HG03103 (cell line): Measurements from ENCODE around the gene BACH1.
A peak's percentile ranks its signal among the peaks of the same experiment; 100 is the strongest.

ENCODE experiments used
- ATAC-seq: cut with Tn5 transposase; IDR thresholded peaks from one replicate; pipeline ENCODE4 v1.9.1; 2021; ENCODE audit warnings: low read depth; ENCODE audit not compliant: unreplicated experiment

BACH1 gene

DNA sequence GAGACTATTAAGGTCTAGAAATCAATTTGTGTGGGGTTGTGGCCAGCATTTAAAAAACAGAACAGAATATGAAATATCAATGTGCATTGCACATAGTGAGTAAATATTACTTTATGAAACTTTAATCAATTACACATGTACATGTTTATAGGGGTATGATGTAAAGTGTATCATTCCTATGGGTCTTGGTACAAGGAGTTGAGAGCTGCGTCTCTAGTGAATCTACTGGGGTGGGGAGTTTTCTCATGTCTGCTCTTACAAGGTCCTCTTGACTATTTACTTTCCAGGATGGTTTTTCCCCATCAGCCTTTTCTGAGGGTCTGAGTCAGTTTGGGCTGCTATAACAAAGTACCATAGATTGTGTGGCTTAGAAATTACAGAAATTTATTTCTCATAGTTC is 75.8 kb downstream of the BACH1 start:
- no peak for ATAC-seq

GRCh38 chr21:29376556-29376955 is 77.8 kb downstream of the BACH1 start:
- peak; percentile 77 for ATAC-seq

GRCh38 chr21:29377266-29377665 is 78.5 kb downstream of the BACH1 start:
- no peak for ATAC-seq

DNA sequence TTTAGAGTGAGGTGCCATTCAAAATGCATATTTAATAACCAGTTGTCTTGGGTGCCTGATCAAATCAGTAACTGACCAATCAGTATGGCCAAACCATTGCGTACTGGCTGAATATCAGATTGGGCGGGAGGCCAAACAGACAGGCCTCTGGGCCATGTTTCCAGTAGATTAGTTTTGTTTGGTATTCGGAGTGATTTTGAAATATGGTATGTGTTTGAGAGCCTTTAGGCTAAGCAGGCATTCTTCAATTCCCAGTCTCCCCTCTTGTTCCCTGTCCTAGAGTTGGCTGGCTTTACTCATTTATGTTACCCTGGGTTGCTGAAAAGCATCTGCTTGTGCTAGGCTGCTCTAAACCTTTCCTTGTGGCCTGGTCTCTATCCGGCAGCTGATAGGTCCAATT is 80.1 kb downstream of the BACH1 start:
- no peak for ATAC-seq

DNA sequence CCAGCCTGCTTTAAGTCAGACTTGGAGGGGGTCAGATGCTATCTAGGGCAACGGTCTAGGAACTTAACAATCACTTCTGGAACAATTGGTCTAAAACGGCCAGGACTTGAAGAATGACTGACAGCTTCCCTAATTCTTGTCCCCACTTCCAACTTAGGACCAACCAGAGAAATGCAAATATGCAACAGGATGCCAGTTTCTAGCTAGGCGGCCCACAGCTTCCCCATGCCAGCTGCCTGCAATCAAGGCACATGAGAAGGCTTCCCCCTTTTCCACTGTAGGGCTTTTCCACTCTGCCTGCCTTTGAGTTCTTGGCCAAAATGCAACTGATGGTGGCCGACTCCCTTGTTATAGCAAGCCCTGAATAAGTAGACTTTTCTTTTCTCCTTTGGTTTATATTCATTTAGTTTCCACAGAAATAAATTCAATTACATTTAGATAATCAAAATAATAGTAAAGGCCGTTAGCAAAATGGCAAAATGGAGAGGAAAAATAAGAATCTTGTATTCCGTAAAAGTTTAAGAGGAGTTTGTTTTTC is 80.9 kb downstream of the BACH1 start:
- no peak for ATAC-seq

DNA sequence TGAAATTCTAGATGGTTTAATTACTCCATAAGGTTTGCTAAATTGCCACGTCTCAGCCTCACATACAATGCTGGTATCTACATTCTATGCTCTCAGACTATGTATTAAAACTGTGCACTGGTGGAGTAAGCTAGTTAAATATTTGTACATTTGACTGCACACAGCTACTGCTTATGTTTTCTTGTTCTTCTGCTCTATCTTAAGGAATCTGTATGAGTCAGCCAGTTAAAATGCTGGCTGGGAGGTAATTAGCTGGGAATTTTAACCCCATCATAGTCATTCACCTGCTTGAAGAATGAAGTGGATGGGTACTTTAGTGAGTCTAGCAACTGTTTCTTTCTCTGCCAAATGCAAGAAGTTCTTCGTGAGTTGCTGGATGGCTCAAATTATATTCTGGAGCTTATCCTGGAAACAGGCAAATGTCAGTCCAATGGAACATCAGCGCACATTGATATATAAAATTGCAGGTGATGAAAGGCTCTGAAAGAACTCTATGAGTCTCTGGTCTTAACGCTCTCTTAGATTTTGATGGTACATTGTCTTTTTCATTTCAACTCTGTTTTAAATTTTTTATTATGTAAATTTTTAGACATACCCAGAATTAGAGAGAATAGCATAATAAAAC is 83.4 kb downstream of the BACH1 start:
- ATAC-seq: no peak

DNA sequence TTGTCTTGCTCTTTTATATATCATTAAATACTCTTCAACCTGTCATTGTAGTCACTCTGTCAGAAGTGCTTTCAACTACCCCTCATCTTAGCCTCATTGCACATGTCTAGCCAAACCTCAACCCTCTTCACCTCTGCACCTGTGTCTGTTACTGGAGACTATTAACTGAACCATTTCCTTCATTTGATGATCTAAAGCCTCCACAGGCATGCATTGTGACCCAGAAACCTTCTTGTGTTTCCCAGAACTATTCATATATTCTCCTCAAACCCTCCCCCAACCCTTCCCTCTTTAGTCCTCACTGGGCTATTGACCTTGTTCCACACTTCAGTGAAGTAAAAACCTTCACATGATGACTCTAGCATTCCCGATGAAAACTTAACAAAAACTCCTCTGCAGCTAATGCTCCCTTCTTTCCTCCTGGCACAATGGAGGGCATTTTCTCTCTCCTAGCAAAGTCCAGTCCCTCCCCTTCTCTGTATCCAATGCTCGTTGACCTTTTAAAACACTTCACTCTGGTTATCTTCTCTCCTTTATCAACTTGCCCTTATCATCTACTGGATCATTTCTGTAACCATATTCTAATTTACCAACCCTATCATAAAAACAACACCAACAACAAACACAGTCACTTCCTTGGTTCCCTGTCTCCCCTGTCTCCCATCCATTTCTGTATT is 86.1 kb downstream of the BACH1 start:
- no peak for ATAC-seq

DNA sequence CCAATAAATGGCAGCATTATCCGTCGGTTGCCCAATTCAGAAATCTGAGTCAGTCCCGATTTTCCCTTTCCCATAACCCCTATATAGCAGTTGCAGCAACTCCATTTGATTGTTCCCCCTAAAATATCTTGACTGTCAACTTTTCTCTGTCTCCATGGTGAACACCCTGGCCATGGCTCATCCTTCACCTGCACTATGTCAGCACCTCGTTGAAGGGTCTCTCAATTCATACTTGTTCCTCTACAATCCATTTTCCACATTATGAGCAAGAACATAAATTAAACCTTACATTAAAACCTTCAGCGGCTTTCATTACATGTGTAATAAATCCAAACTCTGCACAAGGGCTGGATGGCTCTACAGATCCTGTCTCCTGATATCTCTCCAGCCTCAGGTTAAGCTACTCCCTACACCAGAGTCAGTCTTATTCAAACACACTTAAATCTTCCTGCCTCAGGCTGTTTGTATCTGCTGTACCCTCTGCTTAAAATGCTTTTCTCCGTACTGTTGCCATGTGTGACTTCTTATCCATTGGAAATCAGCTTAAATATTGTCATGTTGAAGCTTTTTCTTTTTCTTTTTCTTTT is 87.3 kb downstream of the BACH1 start:
- ATAC-seq: no peak

- no peak for ATAC-seq
Measured at GRCh38 chr21:29386803-29387202, 88.1 kb downstream of the BACH1 start.

GRCh38 chr21:29387598-29387997 is 88.9 kb downstream of the BACH1 start:
- no peak for ATAC-seq

- ATAC-seq: no peak
Measured at GRCh38 chr21:29389136-29389535, 90.4 kb downstream of the BACH1 start.

GRCh38 chr21:29390778-29391177 is 92.1 kb downstream of the BACH1 start:
- no peak for ATAC-seq

DNA sequence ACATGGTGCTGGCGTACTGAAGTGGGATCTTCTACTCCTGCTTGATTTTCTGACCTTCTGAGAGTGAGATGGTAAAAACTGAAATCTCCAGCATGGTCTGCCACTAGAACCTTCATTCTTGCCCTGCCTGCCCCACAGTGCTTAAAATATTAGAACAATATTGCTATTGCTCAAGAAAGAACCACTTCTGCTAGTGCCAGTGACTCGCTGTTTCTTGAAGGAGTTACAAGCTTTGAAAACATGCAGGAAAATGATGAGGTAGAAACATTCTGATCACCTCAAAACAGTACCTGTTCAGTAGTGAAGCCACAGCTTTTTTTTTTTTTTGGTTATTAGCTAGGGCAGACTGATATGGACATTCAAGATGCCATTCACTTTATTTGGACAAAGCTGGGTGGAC is 95.3 kb downstream of the BACH1 start:
- no peak for ATAC-seq
